Hindlimb muscle (tissue), 1 donor: ENCODE measurements around the gene CCDC88B. TPM values are rescaled to one million over a fixed set of nuclear protein-coding genes. Genes with fewer than 3 reads are reported as not detected.
"Not testable (repeated sequence)": the region's sequence is repeated elsewhere in the genome, so short reads cannot be mapped to it uniquely, and the experiment has no call there.

Source experiments
- DNase-seq: peaks from one replicate; pipeline ENCODE4 v3.0.0-alpha.2; 2013
- polyA plus RNA-seq: library from polyadenylated mRNA; unstranded; fragments of 120-200 nt; gene quantifications from one replicate; pipeline ENCODE4 v1.2.1, GENCODE V29; 2013; ENCODE audit not compliant: insufficient read length

The CCDC88B gene
- polyA plus RNA-seq, 1 donor = 4.5 TPM

- not testable (repeated sequence) for DNase-seq
These were observed 16.0 kb upstream of the CCDC88B start for GRCh38 chr11:64323984-64324383.

DNA sequence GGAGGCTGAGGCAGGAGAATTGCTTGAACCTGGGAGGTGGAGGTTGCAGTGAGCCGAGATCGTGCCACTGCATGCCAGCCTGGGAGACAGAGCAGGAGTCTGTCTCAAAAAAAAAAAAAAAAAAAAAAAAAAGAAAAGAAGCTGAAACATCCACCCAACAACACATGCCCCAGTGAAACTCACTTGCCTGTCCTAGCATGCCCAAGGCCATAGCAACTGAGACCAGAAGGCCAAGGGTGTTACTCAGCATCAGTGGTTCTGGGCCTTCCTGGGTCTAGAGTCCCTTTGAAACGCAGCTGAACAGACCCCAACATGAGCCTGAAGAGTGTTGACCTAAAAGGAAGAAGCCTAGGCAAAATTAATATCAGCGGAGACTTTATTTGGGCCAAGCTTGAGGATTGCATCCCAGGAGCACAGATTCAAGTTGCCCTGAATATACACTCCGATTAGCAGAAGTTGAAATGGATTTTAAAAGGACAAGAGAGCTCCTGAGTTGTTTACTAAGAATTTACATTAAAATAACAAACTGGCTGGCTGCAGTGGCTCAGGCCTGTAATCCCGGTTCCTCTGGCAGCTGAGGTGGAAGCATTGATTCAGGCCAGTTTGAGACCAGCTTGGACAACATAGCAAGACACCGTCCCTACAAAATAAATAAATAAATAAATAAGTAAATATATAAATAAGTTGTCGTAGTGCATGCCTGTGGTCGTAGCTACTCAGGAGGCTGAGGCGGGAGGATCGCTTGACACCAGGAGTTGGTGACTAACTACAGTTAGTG lies 15.1 kb upstream of the CCDC88B start:
- no peak for DNase-seq

- no peak for DNase-seq
These were observed 12.6 kb upstream of the CCDC88B start for GRCh38 chr11:64327375-64327774.

- DNase-seq = no peak
These were observed 12.0 kb upstream of the CCDC88B start for GRCh38 chr11:64327993-64328392.

- no peak for DNase-seq
These were observed 9.1 kb upstream of the CCDC88B start for GRCh38 chr11:64330888-64331287.

- no peak for DNase-seq
These were observed 8.2 kb upstream of the CCDC88B start for GRCh38 chr11:64331569-64332371.

DNA sequence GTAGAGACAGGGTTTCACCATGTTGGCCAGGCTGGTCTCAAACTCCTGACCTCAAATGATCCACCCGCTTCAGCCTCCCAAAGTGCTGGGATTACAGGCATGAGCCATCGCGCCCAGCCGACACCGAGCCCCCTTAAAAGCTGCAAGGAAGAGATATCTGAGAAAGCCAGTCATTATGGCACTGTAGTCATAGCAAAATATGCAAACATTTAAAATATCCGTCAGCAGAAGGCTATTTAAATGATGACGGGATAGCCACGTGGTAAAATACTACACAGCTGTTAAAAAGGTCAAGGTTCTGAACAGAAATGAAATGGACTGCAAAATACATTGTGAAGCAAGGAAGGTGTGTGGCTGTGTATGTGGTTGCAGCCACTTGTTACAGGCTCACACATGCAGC lies 6.4 kb upstream of the CCDC88B start:
- DNase-seq = no peak

- DNase-seq = no peak
These were observed 5.0 kb upstream of the CCDC88B start for GRCh38 chr11:64334764-64335735.

DNA sequence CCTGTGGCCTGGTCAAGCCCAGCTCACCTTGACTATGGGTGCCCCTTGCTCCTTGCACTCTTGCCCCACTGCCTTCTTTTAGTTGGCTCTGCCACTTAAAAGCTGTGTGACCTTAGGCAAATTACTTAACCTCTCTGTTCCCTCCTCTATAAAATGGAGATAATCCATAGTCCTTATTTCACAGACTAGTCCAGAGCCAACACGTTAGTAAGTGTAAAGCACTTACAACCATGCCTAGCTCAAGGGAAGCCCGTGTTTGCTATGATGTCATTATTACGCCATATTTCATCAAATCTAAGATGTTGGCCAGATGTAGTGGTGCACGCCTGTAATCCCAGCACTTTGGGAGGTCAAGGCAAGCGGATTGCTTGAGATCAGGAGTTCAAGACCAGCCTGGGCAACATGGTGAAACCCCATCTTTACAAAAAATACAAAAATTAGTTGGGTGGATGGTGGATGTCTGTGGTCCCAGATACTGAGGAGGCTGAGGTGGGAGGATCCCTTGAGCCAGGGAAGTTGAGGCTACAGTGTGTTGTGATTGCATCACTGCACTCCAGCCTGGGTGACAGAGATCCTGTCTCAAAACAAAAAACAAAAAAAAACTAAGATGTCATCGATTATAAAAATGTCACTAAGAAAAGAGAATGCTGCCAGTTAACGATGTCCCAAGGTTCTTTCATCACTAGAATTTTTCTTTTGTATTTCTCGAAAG lies 2.3 kb upstream of the CCDC88B start:
- no peak for DNase-seq

DNA sequence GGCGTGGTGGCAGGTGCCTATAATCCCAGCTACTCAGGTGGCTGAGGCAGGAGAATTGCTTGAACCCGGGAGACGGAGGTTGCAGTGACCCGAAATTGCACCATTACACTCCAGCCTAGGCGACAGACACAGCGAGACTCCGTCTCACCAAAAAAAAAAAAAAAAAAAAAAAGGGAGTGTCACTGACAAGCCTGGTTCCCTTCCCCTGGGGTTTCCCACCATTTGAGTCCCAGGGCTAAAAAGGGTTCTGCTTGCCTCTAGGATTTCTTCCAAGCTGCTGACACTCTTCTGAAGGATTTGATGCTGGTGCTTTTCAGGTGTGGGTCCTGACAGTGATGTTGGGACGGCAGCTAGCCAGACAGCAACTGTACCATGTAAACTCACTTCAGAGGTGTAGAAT lies 1.3 kb upstream of the CCDC88B start:
- DNase-seq = no peak

DNA sequence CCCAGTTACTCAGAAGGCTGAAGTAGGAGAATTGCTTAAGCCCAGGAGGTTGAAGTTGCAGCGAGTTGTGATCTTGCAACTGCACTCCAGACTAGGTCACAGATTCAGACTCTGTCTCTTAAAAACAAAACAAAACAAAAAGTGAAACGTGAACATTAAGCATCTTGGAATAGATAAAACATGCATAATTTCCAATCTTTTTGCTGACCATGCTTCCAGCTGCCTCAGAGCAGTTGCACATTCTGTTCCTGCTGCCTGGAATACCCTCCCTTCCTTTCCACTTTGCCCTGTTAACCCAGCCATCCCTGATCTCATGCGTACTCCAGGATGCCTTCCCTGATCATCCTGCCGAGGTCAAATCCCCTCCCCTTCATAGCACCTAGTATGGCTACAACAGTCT lies 718 bp upstream of the CCDC88B start:
- no peak for DNase-seq

GRCh38 chr11:64340671-64341335 lies 799 bp downstream of the CCDC88B start:
- no peak for DNase-seq

- DNase-seq = no peak
These were observed 1.4 kb downstream of the CCDC88B start for GRCh38 chr11:64341429-64341828.

DNA sequence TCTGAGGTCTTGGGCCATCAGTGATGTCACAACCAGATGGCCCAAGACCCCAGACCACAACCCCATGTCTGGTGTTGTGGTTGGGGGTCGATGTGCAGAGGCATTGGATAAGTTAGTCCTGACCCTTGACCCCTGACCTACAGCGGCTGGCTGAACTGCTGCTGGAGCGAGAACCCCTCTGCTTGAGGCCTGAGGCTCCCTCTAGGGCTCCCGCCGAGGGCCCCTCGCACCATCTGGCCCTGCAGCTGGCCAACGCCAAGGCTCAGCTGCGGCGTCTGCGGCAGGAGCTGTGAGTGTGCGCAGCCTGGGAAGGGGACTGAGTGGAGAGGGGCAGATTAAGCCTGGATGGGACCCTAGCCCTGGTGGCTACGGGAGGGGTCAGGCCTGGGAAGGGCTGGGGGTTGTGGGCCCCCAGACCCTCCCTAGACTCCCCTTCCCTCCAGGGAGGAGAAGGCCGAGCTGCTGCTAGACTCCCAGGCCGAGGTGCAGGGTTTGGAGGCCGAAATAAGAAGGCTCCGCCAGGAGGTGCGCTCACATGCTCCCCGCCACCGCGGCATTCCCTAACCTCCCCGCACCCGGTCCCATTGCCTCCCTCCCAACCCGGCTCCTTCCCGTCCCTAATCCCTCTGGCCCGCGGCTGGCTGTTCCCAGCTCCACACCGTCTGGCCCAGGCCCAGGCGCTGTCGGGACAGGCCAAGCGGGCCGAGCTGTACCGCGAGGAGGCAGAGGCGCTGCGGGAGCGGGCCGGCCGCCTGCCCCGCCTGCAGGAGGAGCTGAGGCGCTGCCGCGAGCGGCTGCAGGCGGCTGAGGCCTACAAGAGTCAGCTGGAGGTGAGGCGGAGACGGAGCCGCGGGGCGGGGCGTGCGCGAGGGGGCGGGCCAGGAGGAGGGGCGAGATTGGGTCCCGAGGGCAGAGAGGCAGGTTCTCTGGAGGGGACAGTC lies 2.1 kb downstream of the CCDC88B start:
- DNase-seq = peak; percentile 71

DNA sequence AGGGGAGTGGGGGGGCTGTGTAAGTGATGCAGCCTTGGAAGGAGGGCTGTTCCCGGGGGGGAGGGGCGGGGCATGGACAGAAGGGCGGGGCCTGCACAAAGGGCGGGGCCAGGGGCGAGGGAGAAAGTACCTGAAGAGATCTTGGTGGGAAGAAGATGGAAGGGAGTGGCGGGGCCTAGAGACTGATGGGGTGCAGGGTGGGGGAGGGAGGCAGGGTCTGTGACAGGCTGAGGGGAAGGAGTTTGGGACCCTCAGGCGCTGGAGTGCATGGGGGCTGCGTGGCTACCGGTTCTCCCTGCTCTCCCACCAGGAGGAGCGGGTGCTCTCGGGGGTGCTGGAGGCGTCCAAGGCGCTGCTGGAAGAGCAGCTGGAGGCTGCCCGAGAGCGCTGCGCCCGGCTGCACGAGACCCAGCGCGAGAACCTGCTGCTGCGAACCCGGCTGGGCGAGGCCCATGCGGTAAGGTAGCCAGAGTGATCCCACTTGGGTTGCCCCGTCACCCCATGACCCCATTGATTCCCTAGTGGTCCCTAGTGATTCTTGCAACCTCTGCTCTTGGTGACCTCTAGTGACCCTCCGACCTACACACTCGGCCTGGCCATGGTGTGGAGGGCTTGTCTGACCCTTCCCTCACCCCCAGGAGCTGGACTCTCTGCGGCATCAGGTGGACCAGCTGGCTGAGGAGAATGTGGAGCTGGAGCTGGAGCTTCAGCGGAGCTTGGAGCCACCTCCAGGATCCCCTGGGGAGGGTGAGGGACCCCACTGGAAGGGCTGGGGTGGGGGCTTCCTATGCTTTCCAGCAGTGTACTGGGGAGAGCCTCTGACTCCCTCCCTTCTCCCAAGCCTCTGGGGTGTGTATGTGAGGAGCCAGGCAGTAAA lies 3.1 kb downstream of the CCDC88B start:
- no peak for DNase-seq

GRCh38 chr11:64343767-64344559 lies 4.0 kb downstream of the CCDC88B start:
- no peak for DNase-seq

GRCh38 chr11:64344787-64345186 lies 4.8 kb downstream of the CCDC88B start:
- no peak for DNase-seq

- DNase-seq = no peak
These were observed 7.3 kb downstream of the CCDC88B start for GRCh38 chr11:64347193-64347867.
